Omental fat pad (tissue), 4 donors: Measurements from ENCODE around the gene VEZT. TPM values are rescaled to one million over a fixed set of nuclear protein-coding genes. Genes with fewer than 3 reads are reported as not detected.
"Not testable (repeated sequence)": the region's sequence is repeated elsewhere in the genome, so short reads cannot be mapped to it uniquely, and the experiment has no call there.

Source experiments
- ATAC-seq: fragments of 150-250 bp; one replicate; pipeline ENCODE4 v1.9.1; 2016; ENCODE audit warnings: mild to moderate bottlenecking, moderate library complexity; ENCODE audit not compliant: low FRiP score
- DNase-seq: peaks from one replicate; pipeline ENCODE4 v3.0.0-alpha.2; 2019; ENCODE audit warnings: low spot score
- CTCF ChIP-seq, 3 donors: fragments of 450-650 bp; IDR thresholded peaks; one replicate each; pipeline ENCODE4 v1.5.1; 2016 to 2017; ENCODE audit warnings: antibody characterized with exemption in 3 of 3, mild to moderate bottlenecking in 3 of 3, moderate library complexity in 2 of 3
- total RNA-seq, 4 donors: library from RNA; depleted of rRNA; stranded (reverse); fragments of >200 nt; gene quantifications; one replicate each; pipeline ENCODE4 v1.1.0, GENCODE V29; 2016

Gene VEZT
- total RNA-seq, 4 donors from 2014 or later: 57.3 to 75.8 (median 64.0) TPM

- DNase-seq (no peak), ATAC-seq (no peak)
- TF ChIP-seq CTCF (IDR thresholded peaks at IDR 0.05): no peak
These were observed 104.7 kb downstream of the VEZT start for GRCh38 chr12:95322326-95322725.

GRCh38 chr12:95323212-95323611 lies 105.6 kb downstream of the VEZT start:
- DNase-seq: no peak
- ATAC-seq: no peak
- no peak for TF ChIP-seq CTCF (IDR thresholded peaks at IDR 0.05)

- not testable (repeated sequence) for ATAC-seq, DNase-seq
These were observed 106.6 kb downstream of the VEZT start for GRCh38 chr12:95324246-95324645.

GRCh38 chr12:95325501-95325900 lies 107.9 kb downstream of the VEZT start:
- DNase-seq (no peak), ATAC-seq (no peak)
- no peak for TF ChIP-seq CTCF (IDR thresholded peaks at IDR 0.05)

GRCh38 chr12:95326445-95326844 lies 108.8 kb downstream of the VEZT start:
- no peak for TF ChIP-seq CTCF (IDR thresholded peaks at IDR 0.05)
- ATAC-seq: no peak
- DNase-seq: no peak

GRCh38 chr12:95326855-95327254 lies 109.2 kb downstream of the VEZT start:
- no peak for TF ChIP-seq CTCF (IDR thresholded peaks at IDR 0.05)
- ATAC-seq: no peak

GRCh38 chr12:95328708-95329107 lies 111.1 kb downstream of the VEZT start:
- TF ChIP-seq CTCF (IDR thresholded peaks at IDR 0.05): no peak
- DNase-seq (no peak), ATAC-seq (no peak)

More at GRCh38 chr12:95326855-95327254, 109.2 kb downstream of the VEZT start:
- DNase-seq: no peak

- ATAC-seq (no peak), DNase-seq (no peak)
- no peak for TF ChIP-seq CTCF (IDR thresholded peaks at IDR 0.05)
These were observed 118.3 kb downstream of the VEZT start for GRCh38 chr12:95335948-95336347.
